HG02571 (cell line): ENCODE results near the gene ITPK1.
"Not testable (repeated sequence)": the region's sequence is repeated elsewhere in the genome, so short reads cannot be mapped to it uniquely, and the experiment has no call there.

Experiments
- ATAC-seq: cut with Tn5 transposase; IDR thresholded peaks from one replicate; pipeline ENCODE4 v1.9.1; 2021; ENCODE audit warnings: mild to moderate bottlenecking, moderate library complexity; ENCODE audit not compliant: unreplicated experiment

ITPK1 gene

GRCh38 chr14:93115821-93116675 lies at the start of gene ITPK1:
Gene ITPK1 (minus strand): TSS chr14:93115925. CDS start chr14:93115163, 762 bp downstream.
- peak; percentile 46 for ATAC-seq

- no peak for ATAC-seq
Observed at GRCh38 chr14:93163564-93163963, 47.8 kb upstream of the ITPK1 start.

GRCh38 chr14:93161411-93161940 lies 45.8 kb upstream of the ITPK1 start:
- ATAC-seq = no peak

GRCh38 chr14:93160353-93160801 lies 44.7 kb upstream of the ITPK1 start:
- no peak for ATAC-seq

GRCh38 chr14:93159625-93160352 lies 44.1 kb upstream of the ITPK1 start:
- ATAC-seq = not testable (repeated sequence)

- ATAC-seq = not testable (repeated sequence)
Observed at GRCh38 chr14:93158349-93158748, 42.6 kb upstream of the ITPK1 start.

GRCh38 chr14:93156693-93157369 lies 41.1 kb upstream of the ITPK1 start:
- ATAC-seq = no peak

- ATAC-seq = no peak
Observed at GRCh38 chr14:93155667-93156066, 39.9 kb upstream of the ITPK1 start.

GRCh38 chr14:93153121-93153520 lies 37.4 kb upstream of the ITPK1 start:
- no peak for ATAC-seq

GRCh38 chr14:93150227-93151208 lies 34.8 kb upstream of the ITPK1 start:
- ATAC-seq = no peak

- ATAC-seq = no peak
Observed at GRCh38 chr14:93148979-93149378, 33.3 kb upstream of the ITPK1 start.

GRCh38 chr14:93146119-93146518 lies 30.4 kb upstream of the ITPK1 start:
- no peak for ATAC-seq

- no peak for ATAC-seq
Observed at GRCh38 chr14:93142854-93143652, 27.3 kb upstream of the ITPK1 start.

GRCh38 chr14:93137864-93138263 lies 22.1 kb upstream of the ITPK1 start:
- no peak for ATAC-seq

GRCh38 chr14:93136508-93136907 lies 20.8 kb upstream of the ITPK1 start:
- ATAC-seq = not testable (repeated sequence)

- ATAC-seq = no peak
Observed at GRCh38 chr14:93136009-93136408, 20.3 kb upstream of the ITPK1 start.

GRCh38 chr14:93135399-93135798 lies 19.7 kb upstream of the ITPK1 start:
- no peak for ATAC-seq

- ATAC-seq = no peak
Observed at GRCh38 chr14:93133464-93133863, 17.7 kb upstream of the ITPK1 start.

GRCh38 chr14:93132472-93133065 lies 16.8 kb upstream of the ITPK1 start:
- ATAC-seq = no peak
